ENCODE measurements around the gene SHISAL2B. TPM values are rescaled to one million over a fixed set of nuclear protein-coding genes. Genes with fewer than 3 reads are reported as not detected.

SHISAL2B gene
- total and polyA plus RNA-seq, 2 donors (not counting 3 experiments of a cell fraction or from before 2014, with no cell fraction given) = not detected

GRCh38 chr5:64722588-64722987 is 32.3 kb downstream of the SHISAL2B start:
- Histone ChIP-seq H3K9me3 (replicated peaks; ENCODE audit: control insufficient read depth, insufficient read depth, low read length) (no peaks in the 10 kb centered on the region), H4K20me1 (replicated peaks; ENCODE audit: control insufficient read depth, extremely low read depth, insufficient read depth, low read length) (no peaks in the 10 kb centered on the region), H2AFZ (ENCODE audit: low read depth, low read length) (no peak overlapping the region), H3K9ac (replicated peaks; ENCODE audit: extremely low read depth, insufficient read depth, low read length) (no peak overlapping the region), H3K9me1 (replicated peaks; ENCODE audit: control insufficient read depth, extremely low read depth, insufficient read depth, low read length) (no peaks in the 10 kb centered on the region), H3K79me2 (ENCODE audit: control insufficient read depth, insufficient read depth, low read length) (no peaks in the 10 kb centered on the region), H3K36me3 (ENCODE audit: control insufficient read depth in 2 of 2, extremely low read depth in 1 of 2, insufficient read depth in 2 of 2, low read length in 2 of 2) (no peaks in the 10 kb centered on the region), H3K27ac (ENCODE audit: insufficient read depth, low read depth, low read length) (no peak overlapping the region), H3K27me3 (ENCODE audit: control insufficient read depth in 2 of 2, insufficient read depth in 2 of 2, low read length in 2 of 2) (no peaks in the 10 kb centered on the region), H3K4me3 (replicated peaks in 1 of 3; ENCODE audit: insufficient read depth in 1 of 3, low read depth in 1 of 3, low read length in 3 of 3) (no peak overlapping the region), H3K4me1 (ENCODE audit: control insufficient read depth, extremely low read depth, insufficient read depth, low read length) (no peaks in the 10 kb centered on the region), H3K4me2 (ENCODE audit: insufficient read depth, low read length) (no peak overlapping the region)
- no TSS peak for BruUV-seq (replicated peaks)
- TF ChIP-seq GATA2 (IDR thresholded peaks at IDR 0.05; ENCODE audit: insufficient read depth, insufficient read length, low read depth, low read length) = no peak
- no peak for TF ChIP-seq POLR2A (IDR thresholded peaks at IDR 0.05; ENCODE audit: low read depth, low read length)
- TF ChIP-seq POLR2AphosphoS5 (IDR thresholded peaks at IDR 0.05; ENCODE audit: insufficient read depth, low read depth, low read length) = no peak
- TF ChIP-seq MAX (IDR thresholded peaks at IDR 0.05; ENCODE audit: insufficient read depth, insufficient read length) = no peak
- no peak for TF ChIP-seq JUN (IDR thresholded peaks at IDR 0.05; ENCODE audit: borderline replicate concordance, insufficient read depth, insufficient read length, low read depth)
- no peak for TF ChIP-seq CTCF (IDR thresholded peaks at IDR 0.05; ENCODE audit: extremely low read depth in 1 of 2, insufficient read depth in 1 of 2, low read depth in 1 of 2, low read length in 2 of 2)
- no peak for TF ChIP-seq EZH2 (IDR thresholded peaks at IDR 0.05; ENCODE audit: borderline replicate concordance, low read depth, low read length, severe bottlenecking)
- TF ChIP-seq MYC (IDR thresholded peaks at IDR 0.05; ENCODE audit: low read depth, low read length) = no peak
- TF ChIP-seq FOS (IDR thresholded peaks at IDR 0.05; ENCODE audit: borderline replicate concordance, insufficient read depth, low read length) = no peak
- intact Hi-C loops (cut with micrococcal nuclease) = no loop called here
- DNase-seq (ENCODE audit: low read depth, low spot score) (no peak), FAIRE-seq (no peak)
- ChIA-PET CTCF (no interaction called here), POLR2A (no interaction called here)
- dilution Hi-C loops (cut with MboI; ENCODE audit: extremely low pct_ligation_motif_present, low sequenced_read_pairs) = no loop called here

Measured in endothelial cell of umbilical vein (primary cell).